Measurements from ENCODE around the gene LMX1B. TPM values are rescaled to one million over a fixed set of nuclear protein-coding genes. Genes with fewer than 3 reads are reported as not detected.

Gene LMX1B
- polyA plus RNA-seq, 1 donor (not counting 4 experiments of a cell fraction or from before 2014, with no cell fraction given) = 0.24 TPM

GRCh38 chr9:126639318-126640000 is 25.7 kb downstream of the LMX1B start:
- Histone ChIP-seq H3K9me3 (ENCODE audit: control insufficient read depth, low read depth, low read length) (no peaks in the 10 kb centered on the region), H3K27ac (ENCODE audit: control insufficient read depth, insufficient read depth, low read length) (no peak overlapping the region), H3K9ac (ENCODE audit: control insufficient read depth, extremely low read depth, insufficient read depth, low read length) (no peak overlapping the region), H3K27me3 (ENCODE audit: control insufficient read depth, extremely low read depth, insufficient read depth, low read length) (peaks cover 58% of the 10 kb centered on the region), H3K79me2 (ENCODE audit: control insufficient read depth, insufficient read depth, low read length) (no peaks in the 10 kb centered on the region), H3K4me2 (ENCODE audit: control insufficient read depth, extremely low read depth, insufficient read depth, low read depth, low read length) (no peak overlapping the region), H3K36me3 (ENCODE audit: control insufficient read depth in 2 of 2, extremely low read depth in 1 of 2, insufficient read depth in 2 of 2, low read length in 2 of 2) (no peaks in the 10 kb centered on the region), H3K4me1 (ENCODE audit: control insufficient read depth, extremely low read depth, insufficient read depth, low read length) (peaks cover under 1% of the 10 kb centered on the region), H3K9me1 (ENCODE audit: control insufficient read depth, extremely low read depth, insufficient read depth, low read length) (no peaks in the 10 kb centered on the region), H3K4me3 (ENCODE audit: control insufficient read depth in 2 of 3, extremely low read depth in 1 of 3, insufficient read depth in 2 of 3, low read depth in 1 of 3, low read length in 3 of 3) (no peak overlapping the region), H4K20me1 (ENCODE audit: control insufficient read depth, extremely low read depth, insufficient read depth, low read length) (peaks cover 5% of the 10 kb centered on the region), H2AFZ (ENCODE audit: control insufficient read depth, low read length) (no peak overlapping the region)
- DNase-seq (ENCODE audit: low read depth, low spot score) = no peak
- no peak for TF ChIP-seq CTCF (optimal IDR thresholded peaks at IDR 0.05 in 1 of 3, IDR thresholded peaks at IDR 0.05 in 1 of 3, conservative IDR thresholded peaks at IDR 0.05 in 1 of 3; ENCODE audit: extremely low read depth in 1 of 3, insufficient read depth in 2 of 3, low read length in 3 of 3)
- TF ChIP-seq EZH2 (IDR thresholded peaks at IDR 0.05; ENCODE audit: low read length) = no peak
- no peak for FAIRE-seq
- dilution Hi-C loops (cut with MboI; ENCODE audit: extremely low pct_ligation_motif_present, low sequenced_read_pairs) = no loop called here

GRCh38 chr9:126641118-126641851 is 27.6 kb downstream of the LMX1B start:
- no peak overlapping the region for H3K27ac ChIP-seq (ENCODE audit: control insufficient read depth, insufficient read depth, low read length)
- dilution Hi-C loops (cut with MboI; ENCODE audit: extremely low pct_ligation_motif_present, low sequenced_read_pairs) = no loop called here
- H3K27me3 ChIP-seq (ENCODE audit: control insufficient read depth, extremely low read depth, insufficient read depth, low read length) = peaks cover 70% of the 10 kb centered on the region
- peaks cover 5% of the 10 kb centered on the region for H4K20me1 ChIP-seq (ENCODE audit: control insufficient read depth, extremely low read depth, insufficient read depth, low read length)
- H3K9me1 ChIP-seq (ENCODE audit: control insufficient read depth, extremely low read depth, insufficient read depth, low read length) = no peaks in the 10 kb centered on the region
- no peak overlapping the region for H3K9ac ChIP-seq (ENCODE audit: control insufficient read depth, extremely low read depth, insufficient read depth, low read length)
- no peak overlapping the region for H3K4me2 ChIP-seq (ENCODE audit: control insufficient read depth, extremely low read depth, insufficient read depth, low read depth, low read length)
- no peak overlapping the region for H2AFZ ChIP-seq (ENCODE audit: control insufficient read depth, low read length)
- H3K4me3 ChIP-seq (ENCODE audit: control insufficient read depth in 2 of 3, extremely low read depth in 1 of 3, insufficient read depth in 2 of 3, low read depth in 1 of 3, low read length in 3 of 3) = no peak overlapping the region
- TF ChIP-seq CTCF (optimal IDR thresholded peaks at IDR 0.05 in 1 of 3, IDR thresholded peaks at IDR 0.05 in 1 of 3, conservative IDR thresholded peaks at IDR 0.05 in 1 of 3; ENCODE audit: extremely low read depth in 1 of 3, insufficient read depth in 2 of 3, low read length in 3 of 3) = no peak
- TF ChIP-seq EZH2 (IDR thresholded peaks at IDR 0.05; ENCODE audit: low read length) = no peak
- no peaks in the 10 kb centered on the region for H3K4me1 ChIP-seq (ENCODE audit: control insufficient read depth, extremely low read depth, insufficient read depth, low read length)
- no peak for FAIRE-seq
- H3K79me2 ChIP-seq (ENCODE audit: control insufficient read depth, insufficient read depth, low read length) = no peaks in the 10 kb centered on the region
- H3K36me3 ChIP-seq (ENCODE audit: control insufficient read depth in 2 of 2, extremely low read depth in 1 of 2, insufficient read depth in 2 of 2, low read length in 2 of 2) = no peaks in the 10 kb centered on the region
- no peaks in the 10 kb centered on the region for H3K9me3 ChIP-seq (ENCODE audit: control insufficient read depth, low read depth, low read length)
- no peak for DNase-seq (ENCODE audit: low read depth, low spot score)
